H1 (cell line): ENCODE measurements around the gene WNK2. TPM values are rescaled to one million over a fixed set of nuclear protein-coding genes. Genes with fewer than 3 reads are reported as not detected.

Experiments used
- SRF ChIP-seq: IDR thresholded peaks from 2 replicates; pipeline ENCODE4 v1.6.1; 2011; ENCODE audit warnings: mild to moderate bottlenecking, low read depth, low read length, moderate library complexity
- polyA plus RNA-seq, 7 experiments: library from polyadenylated mRNA; depleted of rRNA in 3 of 7; stranded (reverse) in 5 of 7; unstranded in 2 of 7; fragments of >200 nt in 5 of 7; fragments of 200-250 nt in 2 of 7; gene quantifications; 1 replicate in 5 of 7; 2 replicates in 1 of 7; 4 replicates in 1 of 7; pipeline versions ENCODE4 v1.2.1 to v1.2.3, GENCODE V29; 2011 to 2013; ENCODE audit warnings: missing spikeins in 2 of 7, mixed read lengths in 2 of 7
- total RNA-seq: library from RNA; stranded (reverse); fragmentation: NEBNext Ultra II Directional; extraction: Animal tissue kit (Norgen Biotek cat#: 25700); gene quantifications from 2 replicates; pipeline ENCODE4 v1.2.1, GENCODE V29; 2021

The WNK2 gene
- total and polyA plus RNA-seq, 2 of the 8 experiments (the other 6 are each of a cell fraction or from before 2014, with no cell fraction given), result 12.0 to 87.2 TPM

DNA sequence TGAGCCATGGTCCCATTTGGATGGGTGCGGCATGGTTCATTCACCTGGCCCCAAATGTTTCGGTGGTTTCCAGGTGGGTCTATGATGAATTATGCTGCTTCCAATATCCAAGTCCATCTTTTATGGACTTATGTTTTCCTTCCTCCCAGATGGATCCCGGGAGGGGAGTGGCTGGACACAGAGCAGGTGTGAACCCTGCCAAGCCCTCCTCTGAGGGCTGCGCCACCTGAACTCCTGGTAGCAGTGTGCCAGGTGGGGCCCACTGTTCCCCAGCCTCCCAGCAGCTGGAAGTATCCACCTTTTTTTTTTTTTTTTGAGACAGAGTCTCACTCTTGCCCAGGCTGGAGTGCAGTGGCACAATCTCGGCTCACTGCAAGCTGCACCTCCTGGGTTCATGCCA is 42.9 kb downstream of the WNK2 start (continued):
- no peak for TF ChIP-seq SRF
